AML-193 (cell line): Measurements from ENCODE around the gene SENP2.
A peak's percentile ranks its signal among the peaks of the same experiment; 100 is the strongest.
"Not testable (repeated sequence)": the region's sequence is repeated elsewhere in the genome, so short reads cannot be mapped to it uniquely, and the experiment has no call there.

Source experiments
- DNase-seq, 2 experiments: peaks; one replicate each; lab custom pipeline; 2025; lab: John Stamatoyannopoulos, UW

The SENP2 gene

DNA sequence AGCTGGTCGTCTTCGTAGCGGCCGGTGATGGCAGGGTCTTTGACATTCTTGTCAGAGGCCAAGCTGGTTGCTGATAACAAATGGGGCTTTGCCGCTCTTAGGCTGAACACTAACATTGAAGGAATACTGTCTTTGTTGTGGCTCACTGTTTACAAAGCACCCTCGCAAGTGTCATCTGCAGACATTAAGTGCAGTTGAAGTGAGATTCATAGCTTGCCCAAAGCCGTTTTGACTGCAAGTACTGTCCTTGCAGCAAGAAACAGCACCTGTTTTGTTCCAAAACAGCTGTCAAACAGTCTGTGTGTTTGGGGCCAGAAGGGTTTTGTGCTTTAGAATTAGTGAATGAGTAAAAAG lies 568 bp downstream of the SENP2 start:
- DNase-seq, result no peak

DNA sequence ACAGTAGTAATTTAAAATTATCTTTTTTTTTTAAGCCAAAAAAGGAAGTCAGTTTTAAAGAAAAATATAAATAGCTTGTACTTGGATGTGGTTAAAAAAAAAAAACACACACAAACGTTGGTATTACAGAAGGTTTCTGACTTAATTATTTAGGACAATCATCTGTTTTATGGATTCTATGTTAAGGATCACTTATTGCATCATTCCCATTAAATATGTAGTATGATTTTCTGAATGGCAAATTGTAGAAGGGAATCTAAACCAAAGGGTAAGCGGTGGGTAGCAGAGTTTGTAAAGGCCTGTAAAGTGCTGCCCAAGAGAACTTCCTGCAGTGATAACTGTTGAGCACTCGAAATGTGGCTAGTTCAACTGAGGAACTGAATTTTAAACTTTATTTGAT lies 8.0 kb downstream of the SENP2 start:
- no peak for DNase-seq

DNA sequence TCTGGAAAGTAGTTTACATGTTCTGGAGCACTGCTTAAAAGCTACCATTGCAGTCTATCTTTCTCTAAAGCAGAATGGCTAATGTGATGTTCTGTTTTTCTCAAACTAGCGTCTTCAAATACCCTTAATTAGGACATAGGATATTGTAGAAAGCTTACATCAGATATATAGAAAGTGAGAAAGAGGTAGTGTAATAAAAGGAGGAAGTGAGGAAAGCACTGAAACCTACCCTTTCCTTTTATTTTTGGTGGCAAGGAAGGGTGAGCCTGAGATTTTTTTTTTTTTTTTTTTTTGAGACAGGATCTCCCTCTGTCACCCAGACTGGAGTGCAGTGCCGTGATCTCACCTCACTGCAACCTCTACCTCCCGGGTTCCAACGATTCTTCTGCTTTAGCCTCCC lies 9.4 kb downstream of the SENP2 start:
- DNase-seq, result peak; percentile 64 to 69

DNA sequence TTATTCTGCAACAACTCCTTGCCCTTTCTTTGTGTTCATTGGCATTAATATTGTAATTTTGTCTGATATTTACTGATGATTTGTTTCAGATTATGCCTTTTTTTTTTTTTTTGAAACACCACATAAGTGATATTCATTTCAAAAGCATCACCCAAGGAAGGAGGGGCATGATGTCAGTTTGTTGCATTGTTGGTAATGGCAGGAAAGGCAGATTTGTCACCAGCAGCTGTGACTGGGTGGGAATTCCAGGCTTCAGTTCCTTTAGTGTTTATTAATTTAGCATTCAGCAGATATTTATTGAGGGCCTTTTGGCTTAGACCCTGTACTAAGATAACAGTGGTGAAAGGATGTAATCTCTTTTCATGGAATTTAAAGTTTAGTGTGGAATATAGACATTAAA lies 19.5 kb downstream of the SENP2 start:
- DNase-seq, result no peak

DNA sequence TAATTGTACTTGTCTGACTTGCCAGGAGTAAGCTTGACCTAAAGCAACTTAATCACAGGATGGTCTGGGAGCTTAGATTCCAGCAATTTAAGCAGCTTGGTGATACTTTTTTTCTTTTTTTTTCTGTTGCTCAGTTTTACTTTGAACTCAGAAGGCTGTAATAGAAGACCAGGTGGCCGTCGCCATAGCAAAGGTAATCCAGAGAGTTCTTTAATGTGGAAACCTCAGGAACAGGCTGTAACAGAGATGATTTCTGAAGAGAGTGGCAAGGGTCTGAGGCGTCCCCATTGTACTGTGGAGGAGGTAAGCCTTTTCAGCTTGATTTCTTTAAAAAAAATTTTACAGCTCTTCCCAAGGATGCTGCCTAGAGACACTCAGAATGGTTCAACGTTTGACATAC lies 20.1 kb downstream of the SENP2 start:
- no peak for DNase-seq

DNA sequence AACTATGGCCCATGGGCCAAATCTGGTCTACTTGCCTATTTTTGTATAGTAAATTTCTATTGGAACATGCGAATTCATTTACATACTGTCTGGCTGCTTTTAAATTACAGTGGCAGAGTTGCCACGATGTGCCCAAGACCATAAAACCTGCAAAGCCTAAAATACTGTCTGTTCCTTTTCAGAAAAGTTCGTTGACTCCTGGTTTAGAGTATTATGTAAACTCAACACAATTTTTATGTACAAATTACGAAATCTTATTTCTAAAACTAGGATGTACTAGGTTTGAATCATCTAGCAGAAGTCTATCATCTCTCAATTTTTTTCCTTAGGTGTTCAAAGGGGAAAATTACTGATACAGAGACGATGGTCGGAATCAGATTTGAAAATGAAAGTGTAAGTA lies 26.9 kb downstream of the SENP2 start:
- no peak for DNase-seq

DNA sequence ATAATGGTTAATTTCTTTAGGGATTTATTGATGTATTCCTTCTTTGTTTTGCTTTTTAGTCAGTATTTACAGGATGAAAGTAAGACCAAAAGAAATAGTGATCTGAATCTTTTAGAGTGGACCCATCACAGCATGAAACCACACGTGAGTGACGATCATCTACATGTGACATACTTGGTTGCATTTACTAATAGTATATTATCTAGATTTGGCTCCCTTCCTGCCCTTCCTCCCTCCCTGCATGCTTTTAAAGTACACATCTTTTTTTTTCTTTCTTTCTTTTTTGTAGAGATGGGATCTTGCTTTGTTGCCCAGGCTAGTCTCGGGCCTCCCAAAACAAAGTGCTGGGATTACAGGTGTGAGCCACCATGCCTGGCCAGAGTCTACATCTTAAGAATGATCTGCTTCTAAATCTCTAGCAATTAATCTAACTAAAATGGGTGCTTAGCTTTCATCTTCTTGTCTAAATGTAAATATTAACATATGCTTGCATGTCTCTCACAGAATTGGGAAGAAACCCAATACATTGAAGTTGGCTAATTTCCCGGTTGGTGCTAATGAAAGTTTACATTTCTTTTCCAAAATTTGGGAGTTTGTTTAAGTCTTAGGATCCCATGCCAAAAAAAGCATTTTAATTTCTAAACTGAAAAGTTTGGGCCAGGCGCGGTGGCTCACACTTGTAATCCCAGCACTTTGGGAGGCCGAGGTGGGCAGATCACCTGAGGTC lies 38.0 kb downstream of the SENP2 start:
- DNase-seq, result no peak

DNA sequence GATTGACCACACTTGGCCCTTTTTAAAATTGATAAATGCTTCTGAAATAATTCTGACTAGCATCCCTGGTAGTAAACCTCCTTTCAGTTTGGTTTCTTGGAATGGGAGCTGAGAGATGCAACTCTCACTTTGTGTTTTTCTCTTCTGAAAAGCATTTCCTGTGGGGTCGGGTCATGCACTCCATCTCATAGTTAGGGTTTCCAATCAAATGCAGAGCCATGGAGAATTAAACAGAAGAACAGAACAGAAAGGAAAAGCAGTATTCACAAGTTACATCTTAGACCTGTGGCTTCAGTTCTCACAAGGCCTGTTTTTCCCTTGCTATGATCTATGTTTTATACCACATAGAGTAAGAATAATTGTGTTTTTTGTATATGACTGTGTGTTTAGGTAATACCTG lies 39.7 kb downstream of the SENP2 start:
- no peak for DNase-seq

DNA sequence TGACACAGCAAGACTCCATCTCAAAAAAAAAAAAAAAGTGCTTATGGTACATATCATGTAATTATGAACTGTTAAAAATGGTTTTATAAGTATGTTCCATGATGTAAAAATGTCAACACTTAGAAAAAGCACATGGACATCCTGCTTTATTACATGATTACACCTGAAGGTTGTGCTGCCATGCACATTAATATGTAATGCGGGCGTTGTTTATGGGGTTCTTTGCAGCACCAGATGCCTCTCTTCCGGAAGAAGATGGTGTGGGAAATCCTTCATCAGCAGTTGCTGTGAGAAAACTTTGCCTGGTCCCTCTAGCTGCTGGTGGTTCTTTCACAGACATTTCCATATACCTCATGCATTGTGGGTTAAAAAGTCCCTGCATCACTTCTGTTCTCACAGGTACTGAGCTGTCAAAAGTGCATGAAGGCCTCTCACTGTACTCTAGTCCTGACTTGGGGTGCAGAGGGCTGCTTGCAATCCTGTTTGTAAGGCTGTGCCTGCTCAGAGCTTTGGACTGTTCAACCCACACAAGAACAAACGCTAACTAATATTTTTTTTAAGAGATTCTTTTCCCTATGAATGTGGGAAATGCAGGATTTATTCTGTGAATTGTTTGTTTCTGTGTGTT lies 43.6 kb downstream of the SENP2 start:
- no peak for DNase-seq

DNA sequence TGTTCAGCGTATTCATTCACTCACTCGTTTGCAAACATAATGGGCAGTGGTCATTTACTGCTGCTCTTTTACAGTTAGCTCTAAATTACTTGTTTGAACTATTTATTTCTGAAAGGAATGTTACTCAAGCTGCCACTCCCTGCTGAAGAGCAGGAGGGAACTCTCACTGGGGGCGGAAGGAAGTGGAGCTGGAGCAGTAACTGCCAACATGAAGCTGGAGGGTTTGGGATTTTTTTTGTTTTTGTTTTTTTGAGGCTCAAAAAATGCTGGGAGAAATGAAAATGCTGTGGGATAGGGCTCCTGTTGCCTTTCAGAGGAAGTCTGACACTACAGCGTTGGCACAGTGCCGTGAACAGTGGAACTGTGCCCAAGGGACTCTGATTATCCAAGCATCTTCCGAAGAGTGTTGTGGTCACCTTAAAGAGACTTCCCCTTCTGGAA lies 44.1 kb downstream of the SENP2 start:
- no peak for DNase-seq

DNA sequence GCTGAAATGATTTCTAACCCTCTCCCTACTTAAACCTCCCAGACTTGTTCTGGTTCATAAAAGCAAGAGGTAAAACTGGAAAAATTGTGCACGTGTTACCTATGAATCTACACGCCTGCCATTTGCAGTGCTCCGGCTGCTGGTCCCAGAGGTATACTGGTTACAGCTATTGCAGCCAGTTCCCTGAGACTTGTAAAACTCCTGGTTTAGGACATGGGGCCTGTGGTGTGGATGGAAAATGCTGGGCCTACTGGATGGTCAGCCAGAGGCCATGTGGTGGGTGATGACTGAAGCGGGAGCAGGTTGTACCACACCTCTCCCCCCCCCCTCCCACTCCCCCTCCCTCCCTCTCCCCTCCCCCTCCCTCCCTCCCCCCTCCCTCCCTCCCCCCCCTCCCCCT lies 45.0 kb downstream of the SENP2 start:
- no peak for DNase-seq

DNA sequence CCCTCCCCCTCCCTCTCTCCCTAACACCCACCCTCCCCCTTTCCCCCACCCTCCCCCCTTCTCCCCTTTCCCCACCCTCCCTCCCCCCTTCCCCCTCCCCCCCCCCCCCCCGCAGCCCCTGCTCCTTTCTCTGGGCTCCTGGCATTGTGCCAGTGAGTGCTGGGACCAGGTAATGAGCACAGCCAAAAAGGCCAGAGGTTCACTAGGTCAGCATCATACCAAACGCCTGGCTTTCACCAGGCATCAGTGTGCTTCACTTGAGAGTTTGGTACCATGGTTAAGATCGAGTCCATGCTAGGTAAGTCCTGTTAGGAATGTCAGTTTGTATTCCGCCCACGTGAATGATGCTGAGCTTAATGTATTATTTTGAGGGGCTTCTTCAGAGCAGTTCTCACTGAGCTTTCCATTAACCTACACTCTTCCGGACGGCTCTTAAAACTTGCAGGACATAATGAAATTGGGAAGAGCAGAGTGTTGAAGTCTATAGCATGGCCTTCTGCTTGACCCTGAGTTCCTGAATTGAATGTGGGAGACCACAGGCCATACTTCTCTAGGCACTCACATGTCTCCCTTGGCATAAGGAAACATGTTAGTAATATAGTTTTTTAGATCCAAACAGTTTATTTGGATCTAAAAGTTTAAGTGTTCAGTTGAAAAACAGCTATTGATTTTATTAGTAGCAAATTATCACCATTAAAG lies 45.6 kb downstream of the SENP2 start:
- no peak for DNase-seq

DNA sequence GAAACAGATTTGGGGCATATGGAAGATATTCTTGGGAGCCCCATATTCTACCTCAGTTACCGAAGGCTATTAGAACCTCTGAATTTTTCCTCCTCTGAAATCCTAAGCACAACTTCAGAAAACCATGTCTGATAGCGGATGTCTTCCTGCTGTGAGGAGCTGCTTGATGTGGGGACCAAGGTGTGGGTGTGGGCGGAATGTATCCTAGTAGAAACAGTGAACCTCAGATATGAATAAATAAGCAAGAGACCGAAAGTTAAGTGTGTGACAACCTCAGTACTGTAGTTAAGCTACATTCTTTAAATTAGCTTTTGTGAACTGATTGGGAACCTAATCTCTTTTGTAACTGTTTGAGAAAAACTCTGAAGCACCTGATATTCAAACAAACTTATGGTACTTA lies 46.9 kb downstream of the SENP2 start:
- DNase-seq, result no peak

DNA sequence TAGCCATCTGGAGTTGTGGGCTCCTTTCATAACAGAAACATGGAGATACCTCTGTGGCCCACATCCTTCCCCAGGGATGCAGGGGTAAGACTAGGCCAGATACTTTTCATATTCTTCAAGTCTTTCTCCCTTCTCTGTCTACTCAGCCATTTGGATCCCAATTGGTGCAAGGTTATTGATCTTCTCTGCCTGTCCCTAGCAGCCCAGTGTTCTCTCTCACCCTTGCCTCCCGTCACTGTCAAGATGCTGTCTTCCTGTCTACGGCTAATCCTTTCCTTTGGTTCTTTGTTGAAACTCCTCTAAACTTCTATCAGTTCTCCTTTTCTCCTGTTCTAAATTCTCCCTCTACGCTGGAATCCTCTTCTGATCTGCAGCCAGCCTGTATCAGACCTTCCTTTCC lies 51.3 kb downstream of the SENP2 start:
- DNase-seq, result no peak

DNA sequence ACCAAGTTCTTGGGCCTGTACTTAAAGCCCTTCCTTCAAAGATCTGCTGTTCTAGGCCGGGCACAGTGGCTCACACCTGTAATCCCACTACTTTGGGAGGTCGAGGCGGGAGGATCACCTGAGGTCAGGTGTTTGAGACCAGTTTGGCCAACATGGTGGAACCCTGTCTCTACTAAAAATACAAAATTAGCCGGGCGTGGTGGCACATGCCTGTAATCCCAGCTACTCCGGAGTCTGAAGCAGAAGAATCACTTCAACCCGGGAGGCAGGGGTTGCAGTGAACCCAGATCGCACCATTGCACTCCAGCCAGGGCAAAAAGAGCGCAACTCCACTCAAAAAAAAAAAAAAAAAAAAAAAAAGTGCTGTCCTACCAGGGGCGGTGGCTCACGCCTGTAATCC lies 52.6 kb downstream of the SENP2 start:
- not testable (repeated sequence) for DNase-seq

DNA sequence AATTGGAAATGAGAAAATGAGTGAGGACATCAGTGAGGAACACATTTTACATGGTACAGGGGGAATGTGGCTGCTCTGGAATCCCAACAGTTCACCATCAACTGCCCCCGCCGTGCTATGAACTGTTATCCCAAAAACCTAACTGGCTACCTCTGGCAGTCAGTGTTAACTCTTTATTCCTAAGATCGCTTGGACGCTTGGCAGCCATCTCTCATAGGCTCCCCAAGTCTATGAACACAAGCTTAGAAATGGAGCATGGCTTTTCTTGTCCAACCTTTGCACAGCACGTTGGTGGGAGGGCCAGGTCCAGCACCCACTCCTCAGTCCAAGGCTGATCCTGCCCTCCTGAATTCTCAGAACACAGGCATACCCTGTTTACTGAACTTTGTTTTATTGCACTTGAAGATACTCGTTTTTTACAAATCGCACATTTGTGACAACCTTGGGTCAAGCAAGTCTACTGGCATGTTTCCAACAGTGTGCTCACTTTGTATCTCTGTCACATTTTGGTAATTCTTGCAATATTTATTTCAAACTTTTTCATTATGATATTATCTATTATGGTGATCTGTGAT lies 53.6 kb downstream of the SENP2 start:
- DNase-seq, result no peak

DNA sequence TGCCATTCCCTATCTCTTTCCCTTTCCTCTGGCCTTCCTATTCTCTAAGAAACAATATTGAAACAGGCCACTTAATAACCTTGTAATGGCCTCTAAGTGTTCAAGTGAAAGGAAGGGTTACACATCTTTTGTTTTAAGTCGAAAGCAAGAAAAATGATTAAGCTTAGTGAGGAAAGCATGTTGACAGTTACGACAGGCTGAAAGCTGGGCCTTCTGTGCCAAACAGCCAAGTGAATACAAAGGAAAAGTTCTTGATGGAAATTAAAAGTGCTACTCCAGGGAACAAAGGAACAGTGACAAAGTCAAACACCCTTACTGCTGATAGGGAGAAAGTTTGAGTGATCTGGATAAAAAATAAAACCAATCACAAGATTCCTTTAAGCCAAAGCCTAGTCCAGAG lies 54.2 kb downstream of the SENP2 start:
- DNase-seq, result no peak

DNA sequence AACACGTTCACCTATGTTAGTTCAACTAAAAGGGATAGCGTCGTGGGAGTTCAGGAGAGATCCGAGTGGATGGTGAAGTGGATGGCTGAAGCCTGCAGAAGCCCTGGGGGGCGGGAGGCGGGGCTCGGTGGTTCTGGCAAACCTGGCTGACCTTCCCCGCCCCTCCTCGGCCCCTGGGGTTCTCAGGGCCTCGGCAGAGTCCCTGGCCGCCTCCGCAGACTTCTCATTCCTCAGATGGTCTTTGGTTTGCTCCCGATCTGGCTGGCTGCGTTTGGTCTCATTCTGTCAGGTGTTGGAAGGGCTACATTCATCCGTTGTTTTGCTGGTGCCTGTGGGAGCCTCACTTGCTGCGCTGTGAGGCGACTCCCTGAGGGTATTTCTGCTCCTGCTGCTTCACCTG lies 59.1 kb downstream of the SENP2 start:
- not testable (repeated sequence) for DNase-seq

DNA sequence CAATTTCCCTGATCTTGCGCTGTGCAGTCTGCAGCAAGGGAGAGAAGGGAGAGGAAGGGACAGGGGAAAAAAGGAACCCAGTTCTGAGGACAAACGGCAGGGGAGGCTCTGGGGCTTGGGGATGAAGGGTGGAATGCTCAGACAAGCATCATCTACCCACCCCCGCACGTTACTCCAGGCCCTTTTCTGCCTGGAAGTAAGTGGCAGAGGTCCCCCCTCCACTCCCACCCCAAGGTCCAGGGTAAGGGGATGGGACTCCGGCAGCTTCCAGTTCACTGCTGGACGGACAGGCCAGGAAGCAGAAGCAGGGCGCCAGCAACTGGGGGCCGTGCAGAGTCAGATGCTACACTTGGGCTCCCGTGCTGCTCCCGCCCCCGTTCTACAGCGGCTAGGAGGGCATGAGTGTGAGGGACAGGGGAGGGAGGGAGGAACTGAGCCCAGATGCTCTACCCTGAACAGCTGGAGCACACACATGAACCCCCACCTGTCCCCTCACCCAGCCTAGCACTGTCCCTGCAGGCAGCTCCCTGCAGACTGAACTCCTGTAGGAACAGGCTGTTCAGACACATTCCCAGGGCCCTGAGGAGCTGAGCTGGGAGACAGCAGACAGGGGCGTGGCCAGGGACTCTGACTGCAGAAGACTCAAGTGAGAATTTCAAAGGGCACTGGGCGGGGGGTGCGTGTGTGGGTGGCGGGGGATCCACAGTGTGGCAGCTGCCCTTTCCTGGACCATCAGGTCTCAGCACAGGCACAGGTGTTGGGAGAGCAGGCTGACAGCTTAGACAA lies 59.7 kb downstream of the SENP2 start:
- DNase-seq, result no peak

DNA sequence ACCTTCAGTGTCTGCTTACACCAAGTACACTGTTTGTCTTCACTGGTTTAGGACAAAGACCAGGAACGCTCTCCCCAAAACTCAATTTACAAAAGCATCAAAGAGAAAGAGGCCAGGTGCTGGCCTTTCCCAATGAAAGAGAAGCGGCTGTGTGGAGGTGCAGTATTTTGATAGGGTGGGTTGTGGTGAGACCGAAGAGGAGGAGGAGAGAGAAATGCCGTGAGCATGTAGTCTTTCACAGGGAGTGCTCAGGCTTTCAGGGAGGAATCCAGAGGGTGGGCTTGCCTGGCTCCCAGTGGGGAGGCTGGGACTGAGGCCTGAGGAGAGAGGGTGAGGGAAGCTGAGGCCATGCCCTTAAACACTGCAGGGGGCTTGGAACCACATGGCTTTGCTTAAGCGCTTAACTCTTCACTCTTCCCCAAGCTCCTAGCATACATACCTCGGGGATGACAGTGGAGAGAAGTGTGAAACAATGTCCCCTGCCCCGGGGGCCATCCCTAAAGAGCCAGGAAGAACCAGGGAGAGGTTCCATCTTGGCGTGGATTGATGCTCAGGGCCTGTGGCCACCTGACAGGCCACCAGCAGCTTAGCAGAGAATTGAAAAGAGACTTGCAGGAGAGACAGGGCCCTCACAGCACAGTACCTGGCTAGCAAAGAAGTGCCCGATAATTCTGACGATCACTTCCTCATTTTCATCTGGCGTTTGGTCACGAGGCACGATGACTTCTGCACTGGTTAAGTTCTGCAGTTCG lies 60.5 kb downstream of the SENP2 start:
- DNase-seq, result no peak

DNA sequence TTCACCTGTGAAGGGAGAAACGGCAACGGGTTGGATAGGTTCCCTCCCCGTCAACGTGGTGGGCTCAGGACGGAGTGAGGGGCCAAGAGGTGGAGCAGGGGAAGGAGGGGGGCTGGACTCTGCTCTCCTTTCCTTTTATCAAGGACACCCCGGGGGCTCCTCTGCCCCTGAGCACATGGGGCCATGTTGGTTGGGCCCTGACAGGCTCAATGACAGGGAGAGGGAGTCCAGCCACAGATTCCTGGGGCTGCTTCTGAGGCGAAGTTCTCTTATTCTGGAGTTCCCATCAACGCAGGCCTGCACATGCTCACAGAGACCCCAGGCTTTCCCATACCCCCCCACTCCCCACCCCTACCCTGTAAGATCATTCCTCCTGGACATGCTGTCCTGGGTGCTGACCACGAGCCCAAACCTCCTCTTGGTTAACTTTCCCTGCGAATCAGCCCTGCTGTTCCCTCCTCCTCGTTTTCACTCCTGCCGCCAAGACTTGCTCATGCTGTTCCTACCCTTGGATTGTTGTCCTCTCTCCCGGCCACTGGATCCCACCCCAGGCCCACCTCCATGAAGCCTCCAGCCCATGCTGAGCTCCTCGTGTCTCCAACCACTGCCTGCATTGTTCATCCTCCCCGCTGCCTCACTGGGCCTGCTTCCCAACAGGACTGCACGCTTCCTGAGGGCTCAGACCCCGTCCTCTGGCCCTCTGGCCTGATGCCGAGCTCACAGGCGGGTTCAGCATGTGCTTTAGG lies 61.2 kb downstream of the SENP2 start:
- no peak for DNase-seq
